Measurements from ENCODE around the gene C6orf52. TPM values are rescaled to one million over a fixed set of nuclear protein-coding genes. Genes with fewer than 3 reads are reported as not detected.

The C6orf52 gene
- total RNA-seq, 1 experiment from 2014 or later: 4.3 TPM

DNA sequence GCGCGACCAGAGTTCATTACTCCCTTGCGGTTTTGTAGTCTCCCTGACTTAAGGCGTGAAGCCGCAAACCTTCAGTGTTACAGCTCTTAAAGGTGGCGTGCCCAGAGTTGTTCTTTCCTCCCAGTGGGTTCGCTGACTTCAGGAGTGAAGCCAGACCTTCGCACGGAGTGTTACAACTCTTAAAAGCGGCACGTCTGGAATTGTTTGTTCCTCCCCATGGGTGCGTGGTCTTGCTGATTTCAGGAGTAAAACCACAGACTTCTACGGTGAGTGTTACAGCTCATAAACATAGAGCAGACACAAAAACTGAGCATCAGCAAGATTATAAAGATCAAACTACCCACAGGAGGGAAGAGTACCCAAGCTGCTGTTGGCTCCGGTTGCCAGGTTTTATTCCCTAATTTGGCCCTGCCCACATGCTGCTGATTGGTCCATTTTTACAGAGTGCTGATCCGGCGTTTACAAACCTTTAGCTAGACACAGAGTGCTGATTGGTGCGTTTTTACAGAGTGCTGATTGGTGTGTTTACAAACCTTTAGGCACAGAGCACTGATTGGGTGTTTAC lies 38.8 kb upstream of the C6orf52 start:
- BruUV-seq (replicated peaks): no TSS peak
- intact Hi-C loops (cut with micrococcal nuclease; ENCODE audit: unreplicated experiment): no loop called here
- TF ChIP-seq, protein P1, sequence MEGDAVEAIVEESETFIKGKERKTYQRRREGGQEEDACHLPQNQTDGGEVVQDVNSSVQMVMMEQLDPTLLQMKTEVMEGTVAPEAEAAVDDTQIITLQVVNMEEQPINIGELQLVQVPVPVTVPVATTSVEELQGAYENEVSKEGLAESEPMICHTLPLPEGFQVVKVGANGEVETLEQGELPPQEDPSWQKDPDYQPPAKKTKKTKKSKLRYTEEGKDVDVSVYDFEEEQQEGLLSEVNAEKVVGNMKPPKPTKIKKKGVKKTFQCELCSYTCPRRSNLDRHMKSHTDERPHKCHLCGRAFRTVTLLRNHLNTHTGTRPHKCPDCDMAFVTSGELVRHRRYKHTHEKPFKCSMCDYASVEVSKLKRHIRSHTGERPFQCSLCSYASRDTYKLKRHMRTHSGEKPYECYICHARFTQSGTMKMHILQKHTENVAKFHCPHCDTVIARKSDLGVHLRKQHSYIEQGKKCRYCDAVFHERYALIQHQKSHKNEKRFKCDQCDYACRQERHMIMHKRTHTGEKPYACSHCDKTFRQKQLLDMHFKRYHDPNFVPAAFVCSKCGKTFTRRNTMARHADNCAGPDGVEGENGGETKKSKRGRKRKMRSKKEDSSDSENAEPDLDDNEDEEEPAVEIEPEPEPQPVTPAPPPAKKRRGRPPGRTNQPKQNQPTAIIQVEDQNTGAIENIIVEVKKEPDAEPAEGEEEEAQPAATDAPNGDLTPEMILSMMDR (IDR thresholded peaks at IDR 0.05; ENCODE audit: insufficient read depth in 1 of 2, low read depth in 1 of 2, low read length in 1 of 2, severe bottlenecking in 1 of 2, unreplicated experiment in 1 of 2): no peak
- H3K4me1 ChIP-seq: peaks cover 25% of the 10 kb centered on the region
- no peak overlapping the region for H3K4me3 ChIP-seq (ENCODE audit: low read depth, low read length)
- CTCF ChIA-PET: no interaction called here
- POLR2A ChIA-PET: interaction anchor here (0.6 kb wide), 2 partner anchors 10 to 18 kb away, joined by 3 read pairs; partner anchors contain the start of gene TMEM14C
- no peaks in the 10 kb centered on the region for H3K27me3 Mint-ChIP-seq (ENCODE audit: insufficient read depth, unreplicated experiment)
- DNase-seq: no peak
- H3K36me3 Mint-ChIP-seq (ENCODE audit: insufficient read depth, unreplicated experiment): peaks cover 36% of the 10 kb centered on the region
- H3K4me3 Mint-ChIP-seq (ENCODE audit: unreplicated experiment): peak overlapping the region; percentile 15
- H3K9me3 Mint-ChIP-seq (ENCODE audit: unreplicated experiment): no peaks in the 10 kb centered on the region
- H3K9me3 ChIP-seq: no peaks in the 10 kb centered on the region
- no peaks in the 10 kb centered on the region for H3K36me3 ChIP-seq (ENCODE audit: control insufficient read depth, insufficient read depth, low read length)
- no peaks in the 10 kb centered on the region for H3K27me3 ChIP-seq (replicated peaks; ENCODE audit: control insufficient read depth, insufficient read depth, low read length)
- peaks cover 13% of the 10 kb centered on the region for H3K4me1 Mint-ChIP-seq (ENCODE audit: low read depth, unreplicated experiment)
- peak overlapping the region; percentile 66 for H3K27ac Mint-ChIP-seq (ENCODE audit: unreplicated experiment)

DNA sequence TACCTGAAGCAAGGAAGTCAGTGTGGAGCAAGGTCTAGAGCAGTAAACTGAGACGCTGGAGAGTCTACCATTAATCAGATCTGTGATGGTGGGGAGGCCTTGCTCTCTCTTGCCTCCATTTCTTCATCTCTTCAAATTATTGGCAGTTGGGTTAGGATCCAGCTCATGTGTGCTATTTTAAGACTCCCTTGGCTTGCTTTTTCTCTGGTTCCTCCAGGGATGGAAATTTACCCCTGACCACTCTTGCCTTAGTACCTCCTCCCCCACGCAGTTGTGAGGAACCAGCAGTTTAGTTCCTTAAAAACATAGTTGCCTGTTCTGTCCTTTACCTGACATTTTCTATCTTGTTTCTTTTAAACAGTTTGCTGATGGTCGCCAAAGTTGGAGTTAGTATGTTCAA lies 35.8 kb upstream of the C6orf52 start:
- Mint-ChIP-seq H3K4me1 (ENCODE audit: low read depth, unreplicated experiment) (peaks cover 14% of the 10 kb centered on the region), H3K4me3 (ENCODE audit: unreplicated experiment) (no peak overlapping the region), H3K9me3 (ENCODE audit: unreplicated experiment) (no peaks in the 10 kb centered on the region), H3K36me3 (ENCODE audit: insufficient read depth, unreplicated experiment) (peaks cover 49% of the 10 kb centered on the region), H3K27ac (ENCODE audit: unreplicated experiment) (no peak overlapping the region), H3K27me3 (ENCODE audit: insufficient read depth, unreplicated experiment) (no peaks in the 10 kb centered on the region)
- Histone ChIP-seq H3K36me3 (ENCODE audit: control insufficient read depth, insufficient read depth, low read length) (peaks cover 4% of the 10 kb centered on the region), H3K9me3 (no peaks in the 10 kb centered on the region), H3K4me3 (ENCODE audit: low read depth, low read length) (no peak overlapping the region), H3K4me1 (peaks cover 19% of the 10 kb centered on the region), H3K27me3 (replicated peaks; ENCODE audit: control insufficient read depth, insufficient read depth, low read length) (no peaks in the 10 kb centered on the region)
- ChIA-PET POLR2A (no interaction called here), CTCF (no interaction called here)
- TF ChIP-seq, protein P1 (IDR thresholded peaks at IDR 0.05; ENCODE audit: insufficient read depth in 1 of 2, low read depth in 1 of 2, low read length in 1 of 2, severe bottlenecking in 1 of 2, unreplicated experiment in 1 of 2): no peak
- intact Hi-C loops (cut with micrococcal nuclease; ENCODE audit: unreplicated experiment): no loop called here
- no peak for DNase-seq
- no TSS peak for BruUV-seq (replicated peaks)

DNA sequence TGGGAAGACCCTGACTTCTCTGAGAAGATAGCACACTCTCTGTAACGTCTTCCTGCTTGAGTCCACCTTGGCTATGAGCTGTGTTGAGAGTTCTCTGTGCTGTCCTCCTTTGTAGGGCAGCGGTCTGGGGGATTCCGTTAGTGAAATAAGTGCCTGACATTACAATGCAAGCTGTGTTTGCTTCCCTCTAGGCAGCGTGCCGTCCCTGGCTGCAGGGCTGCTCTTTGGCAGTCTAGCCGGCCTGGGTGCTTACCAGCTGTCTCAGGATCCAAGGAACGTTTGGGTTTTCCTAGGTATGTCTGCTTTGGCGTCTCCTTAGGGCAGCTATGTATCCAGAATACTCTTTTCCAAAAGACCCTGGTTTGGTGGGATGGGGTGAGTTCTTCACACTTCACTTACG lies 31.3 kb upstream of the C6orf52 start:
- Mint-ChIP-seq H3K9me3 (ENCODE audit: unreplicated experiment) (no peaks in the 10 kb centered on the region), H3K27me3 (ENCODE audit: insufficient read depth, unreplicated experiment) (no peaks in the 10 kb centered on the region), H3K4me3 (ENCODE audit: unreplicated experiment) (peak overlapping the region; percentile 53), H3K36me3 (ENCODE audit: insufficient read depth, unreplicated experiment) (peaks cover 50% of the 10 kb centered on the region), H3K4me1 (ENCODE audit: low read depth, unreplicated experiment) (peaks cover 15% of the 10 kb centered on the region), H3K27ac (ENCODE audit: unreplicated experiment) (peak overlapping the region; percentile 63)
- H3K4me3 ChIP-seq (ENCODE audit: low read depth, low read length): no peak overlapping the region
- intact Hi-C loops (cut with micrococcal nuclease; ENCODE audit: unreplicated experiment): no loop called here
- H3K9me3 ChIP-seq: no peaks in the 10 kb centered on the region
- TF ChIP-seq, protein P1 (IDR thresholded peaks at IDR 0.05; ENCODE audit: insufficient read depth in 1 of 2, low read depth in 1 of 2, low read length in 1 of 2, severe bottlenecking in 1 of 2, unreplicated experiment in 1 of 2): no peak
- no peak for DNase-seq
- peaks cover 4% of the 10 kb centered on the region for H3K36me3 ChIP-seq (ENCODE audit: control insufficient read depth, insufficient read depth, low read length)
- ChIA-PET POLR2A (no interaction called here), CTCF (no interaction called here)
- no TSS peak for BruUV-seq (replicated peaks)
- no peaks in the 10 kb centered on the region for H3K27me3 ChIP-seq (replicated peaks; ENCODE audit: control insufficient read depth, insufficient read depth, low read length)
- H3K4me1 ChIP-seq: peaks cover 6% of the 10 kb centered on the region
